AG04450 (cell line): Measurements from ENCODE around the gene CTTNBP2. TPM values are rescaled to one million over a fixed set of nuclear protein-coding genes. Genes with fewer than 3 reads are reported as not detected.
A peak's percentile ranks its signal among the peaks of the same experiment; 100 is the strongest.

Source experiments
- CTCF ChIA-PET: fragments of 300-600, 350-600 bp; formaldehyde crosslinking; extraction: SDS; loops from one replicate; lab custom pipeline; 2022; ENCODE audit warnings: antibody characterized with exemption, inconsistent platforms; lab: Charles Lee
- POLR2A ChIA-PET: fragments of 350-600 bp; formaldehyde crosslinking; extraction: SDS; loops from one replicate; lab custom pipeline; 2021; ENCODE audit warnings: antibody characterized with exemption, inconsistent platforms; lab: Yijun Ruan, JAX
- DNase-seq: peaks from one replicate; pipeline ENCODE4 v3.0.0-alpha.2; 2011; ENCODE audit warnings: low read depth, low spot score
- H3K27ac ChIP-seq: one replicate; pipeline ENCODE4 v1.5.1; 2012; ENCODE audit warnings: low read depth, low read length, control low read depth
- H3K27me3 ChIP-seq: one replicate; pipeline ENCODE4 v1.6.0; 2012; ENCODE audit warnings: low read length; ENCODE audit not compliant: control insufficient read depth, insufficient read depth
- H3K4me3 ChIP-seq: 2 replicates; pipeline ENCODE4 v1.5.1; 2011; ENCODE audit warnings: mild to moderate bottlenecking, low read depth, low read length, control low read depth
- H3K9me3 ChIP-seq: 2 replicates; pipeline ENCODE4 v1.5.1; 2012; ENCODE audit warnings: low read length; ENCODE audit not compliant: control insufficient read depth, insufficient read depth
- polyA plus RNA-seq: library from polyadenylated mRNA; depleted of rRNA; stranded (reverse); fragments of >200 nt; gene quantifications from 2 replicates; pipeline ENCODE4 v1.2.3, GENCODE V29; 2011
- TF ChIP-seq, protein P1 (sequence below): IDR thresholded peaks from 2 replicates; pipeline ENCODE4 v1.5.1; 2011; ENCODE audit warnings: low read depth, low read length, control low read depth, inconsistent platforms

Gene CTTNBP2
- polyA plus RNA-seq, 1 experiment: 14.4 TPM

GRCh38 chr7:117876761-117877160 lies 3.5 kb upstream of the CTTNBP2 start:
- ChIA-PET POLR2A (no interaction called here), CTCF (interaction anchor here (0.8 to 0.9 kb wide), 2 partner anchors 70 to 126 kb away, joined by 3 read pairs; no protein-coding TSS in a partner anchor)
- DNase-seq: no peak
- no peak overlapping the region for H3K4me3 ChIP-seq
- TF ChIP-seq, protein P1, sequence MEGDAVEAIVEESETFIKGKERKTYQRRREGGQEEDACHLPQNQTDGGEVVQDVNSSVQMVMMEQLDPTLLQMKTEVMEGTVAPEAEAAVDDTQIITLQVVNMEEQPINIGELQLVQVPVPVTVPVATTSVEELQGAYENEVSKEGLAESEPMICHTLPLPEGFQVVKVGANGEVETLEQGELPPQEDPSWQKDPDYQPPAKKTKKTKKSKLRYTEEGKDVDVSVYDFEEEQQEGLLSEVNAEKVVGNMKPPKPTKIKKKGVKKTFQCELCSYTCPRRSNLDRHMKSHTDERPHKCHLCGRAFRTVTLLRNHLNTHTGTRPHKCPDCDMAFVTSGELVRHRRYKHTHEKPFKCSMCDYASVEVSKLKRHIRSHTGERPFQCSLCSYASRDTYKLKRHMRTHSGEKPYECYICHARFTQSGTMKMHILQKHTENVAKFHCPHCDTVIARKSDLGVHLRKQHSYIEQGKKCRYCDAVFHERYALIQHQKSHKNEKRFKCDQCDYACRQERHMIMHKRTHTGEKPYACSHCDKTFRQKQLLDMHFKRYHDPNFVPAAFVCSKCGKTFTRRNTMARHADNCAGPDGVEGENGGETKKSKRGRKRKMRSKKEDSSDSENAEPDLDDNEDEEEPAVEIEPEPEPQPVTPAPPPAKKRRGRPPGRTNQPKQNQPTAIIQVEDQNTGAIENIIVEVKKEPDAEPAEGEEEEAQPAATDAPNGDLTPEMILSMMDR: no peak
- H3K27ac ChIP-seq: no peak overlapping the region
- no peaks in the 10 kb centered on the region; the same call in 1 of the 2 replicates for H3K9me3 ChIP-seq
- H3K27me3 ChIP-seq: no peaks in the 10 kb centered on the region

GRCh38 chr7:117875566-117875965 lies 2.3 kb upstream of the CTTNBP2 start:
- H3K27ac ChIP-seq: no peak overlapping the region
- POLR2A ChIA-PET: no interaction called here
- H3K4me3 ChIP-seq: no peak overlapping the region
- H3K27me3 ChIP-seq: no peaks in the 10 kb centered on the region
- TF ChIP-seq, protein P1: peak; percentile 52
- CTCF ChIA-PET: interaction anchor here (0.6 to 2.4 kb wide), 4 partner anchors 49 to 229 kb away, joined by 3 to 9 read pairs (median 3); no protein-coding TSS in a partner anchor
- no peaks in the 10 kb centered on the region; the same call in 1 of the 2 replicates for H3K9me3 ChIP-seq
- DNase-seq: no peak

- H3K27ac ChIP-seq: no peak overlapping the region
- H3K27me3 ChIP-seq: no peaks in the 10 kb centered on the region
- ChIA-PET POLR2A (no interaction called here), CTCF (interaction anchor here (0.6 to 2.4 kb wide), 5 partner anchors 8 to 143 kb away, joined by 3 to 9 read pairs (median 5); no protein-coding TSS in a partner anchor)
- H3K9me3 ChIP-seq: no peaks in the 10 kb centered on the region; the same call in 1 of the 2 replicates
- TF ChIP-seq, protein P1: no peak
- DNase-seq: no peak
- no peak overlapping the region; the same call in 1 of the 2 replicates for H3K4me3 ChIP-seq
Measured at GRCh38 chr7:117874191-117874700, 1.0 kb upstream of the CTTNBP2 start.

DNA sequence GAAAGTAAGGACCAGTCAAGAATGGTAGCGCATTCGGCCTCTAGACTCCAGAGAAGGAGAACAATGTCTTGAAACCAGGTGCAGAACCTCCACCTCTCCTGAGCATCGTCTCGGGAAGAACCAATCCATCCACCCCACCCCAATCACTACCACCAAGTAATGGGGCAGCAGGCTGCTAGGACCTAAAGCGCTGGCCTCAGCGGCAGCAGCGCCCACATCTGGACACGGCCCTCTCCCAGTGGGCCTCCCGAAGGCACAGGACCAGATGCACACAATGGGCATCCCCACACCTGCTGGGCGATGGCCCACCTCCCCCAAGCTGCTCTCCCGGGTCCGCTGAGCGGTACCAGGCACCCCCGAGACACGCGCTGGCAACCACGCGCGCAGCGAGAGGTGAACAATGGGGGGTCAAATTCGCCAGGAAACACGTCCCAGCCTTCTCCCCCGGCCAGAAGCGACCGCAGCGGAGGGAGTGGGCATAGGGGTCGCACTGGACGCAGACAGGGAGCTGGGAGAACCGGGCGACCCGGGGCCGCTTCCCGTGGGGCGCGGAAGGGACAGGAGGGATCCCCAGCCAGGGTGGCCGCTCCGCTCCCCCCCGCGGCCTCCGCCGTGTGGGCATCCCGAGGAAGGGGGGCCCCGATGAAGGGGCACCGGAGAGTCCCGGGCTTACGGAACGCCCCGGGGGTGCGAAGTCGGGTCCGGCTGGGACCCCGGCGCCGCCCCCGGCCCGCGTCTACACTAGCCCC lies 506 bp downstream of the CTTNBP2 start:
- POLR2A ChIA-PET: no interaction called here
- peak overlapping the region; percentile 85 for H3K4me3 ChIP-seq
- CTCF ChIA-PET: interaction anchor here (2.8 kb wide), 1 partner anchor 122 kb away, joined by 14 read pairs; no protein-coding TSS in a partner anchor
- H3K27me3 ChIP-seq: no peaks in the 10 kb centered on the region
- DNase-seq: no peak
- no peak overlapping the region for H3K27ac ChIP-seq
- TF ChIP-seq, protein P1: peak; percentile 7
- no peaks in the 10 kb centered on the region; the same call in 1 of the 2 replicates for H3K9me3 ChIP-seq
